Stimulated activated CD4-positive, alpha-beta T cell treated with anti-CD3 and anti-CD28 coated beads, Interleukin-2, amount 100 ng/mL, for 24 hours (primary cell): Measurements from ENCODE around the gene MTARC2.

ENCODE experiments used
- DNase-seq, 2 donors: peaks; one replicate each; pipeline ENCODE4 v3.0.0-alpha.2; 2020

The MTARC2 gene

DNA sequence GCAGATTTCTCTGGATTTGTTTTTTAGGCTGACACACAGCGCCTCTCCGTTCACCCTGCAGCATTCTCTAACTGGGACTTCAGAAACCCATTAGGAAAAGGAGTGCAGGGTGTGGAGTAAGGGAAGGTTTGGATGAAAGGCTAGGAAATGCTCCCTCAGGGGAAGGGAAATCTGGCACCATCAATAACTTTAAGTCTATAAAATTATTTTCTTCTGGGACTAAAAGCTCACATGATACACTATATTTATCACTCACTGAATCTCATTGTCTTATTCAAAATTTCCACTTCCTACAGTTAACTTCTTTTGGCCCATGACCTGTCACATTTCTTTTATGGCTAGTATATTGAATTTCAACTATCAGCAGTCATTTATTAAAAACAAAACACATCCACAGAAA lies 85.3 kb downstream of the MTARC2 start:
- no peak for DNase-seq
